ENCODE data around the gene MED27.

GRCh38 chr9:131813116-131813515, 266.6 kb downstream of the MED27 start:
- TF ChIP-seq POLR2A (IDR thresholded peaks at IDR 0.05; ENCODE audit: low read depth, low read length) (no peak), POLR2AphosphoS5 (IDR thresholded peaks at IDR 0.05; ENCODE audit: low read depth, low read length) (no peak), TAF1 (IDR thresholded peaks at IDR 0.05; ENCODE audit: borderline replicate concordance, low read depth, low read length) (no peak)

Measured in GM12892 (cell line).